NCI-H345 treated with DMSO at 0.1 percent for 48 hours (cell line): ENCODE data around the gene PCBP1.
"Not testable (repeated sequence)": the region's sequence is repeated elsewhere in the genome, so short reads cannot be mapped to it uniquely, and the experiment has no call there.

Experiments used
- DNase-seq: peaks from one replicate; lab custom pipeline; 2025; ENCODE audit not compliant: unreplicated experiment; lab: John Stamatoyannopoulos, UW

The PCBP1 gene

DNA sequence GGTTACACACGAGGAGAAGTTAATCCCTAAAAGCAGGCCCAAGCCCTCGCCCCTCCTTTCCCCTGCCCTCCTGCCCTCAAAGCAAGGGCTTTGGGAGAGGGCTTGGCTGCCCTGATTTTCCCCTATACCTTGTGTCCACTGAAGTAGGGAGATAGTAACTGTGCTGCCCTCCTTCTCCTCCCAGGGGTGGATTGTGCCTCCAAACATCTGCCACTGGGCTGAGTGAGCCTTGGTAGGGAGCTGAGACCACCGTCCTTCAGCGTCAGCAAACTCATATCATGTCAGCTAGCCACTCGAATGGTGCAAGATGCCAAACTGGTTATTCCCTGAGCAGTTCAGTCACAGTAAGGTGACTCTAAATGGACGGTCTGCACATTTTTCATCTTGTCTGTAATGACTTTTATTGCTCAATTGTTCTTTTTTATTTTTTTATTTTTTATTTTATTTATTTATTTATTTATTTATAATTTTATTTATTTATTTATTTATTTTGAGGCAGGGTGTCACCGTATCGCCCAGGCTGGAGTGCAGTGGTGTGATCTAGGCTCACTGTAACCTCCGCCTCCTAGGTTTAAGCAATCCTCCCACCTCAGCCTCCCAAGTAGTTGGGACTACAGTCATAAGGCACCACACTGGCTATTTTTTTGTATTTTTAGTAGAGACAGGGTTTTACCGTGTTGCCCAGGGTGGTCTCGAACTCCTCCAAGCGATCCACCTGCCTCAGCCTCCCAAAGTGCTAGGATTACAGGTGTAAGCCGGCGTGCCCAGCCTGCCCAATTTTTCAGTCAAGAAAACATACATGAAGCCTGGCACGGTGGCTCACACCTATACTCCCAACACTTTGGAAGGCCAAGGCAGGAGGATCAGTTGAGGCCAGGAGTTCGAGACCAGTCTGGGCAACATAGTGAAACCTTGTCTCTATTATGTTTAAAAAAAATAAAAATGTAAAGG is 8.7 kb downstream of the PCBP1 start:
- DNase-seq = no peak

DNA sequence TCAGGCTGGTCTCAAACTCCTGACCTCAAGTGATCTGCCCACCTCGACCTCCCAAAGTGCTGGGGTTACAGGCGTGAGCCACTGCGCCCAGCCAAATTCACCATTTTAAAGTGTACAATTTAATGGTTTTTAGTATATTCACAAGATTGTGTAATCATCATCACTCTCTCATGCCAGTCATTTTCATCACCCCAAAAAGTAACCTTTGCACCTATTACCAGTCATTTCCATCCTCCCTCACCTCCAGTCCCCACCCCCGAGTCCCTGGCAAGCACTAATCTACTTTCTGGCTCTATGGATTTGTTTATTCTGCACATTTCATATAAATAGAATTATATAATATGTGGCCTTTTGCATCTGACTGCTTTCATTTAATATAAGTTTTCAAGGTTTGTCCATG is 10.8 kb downstream of the PCBP1 start:
- DNase-seq = no peak

DNA sequence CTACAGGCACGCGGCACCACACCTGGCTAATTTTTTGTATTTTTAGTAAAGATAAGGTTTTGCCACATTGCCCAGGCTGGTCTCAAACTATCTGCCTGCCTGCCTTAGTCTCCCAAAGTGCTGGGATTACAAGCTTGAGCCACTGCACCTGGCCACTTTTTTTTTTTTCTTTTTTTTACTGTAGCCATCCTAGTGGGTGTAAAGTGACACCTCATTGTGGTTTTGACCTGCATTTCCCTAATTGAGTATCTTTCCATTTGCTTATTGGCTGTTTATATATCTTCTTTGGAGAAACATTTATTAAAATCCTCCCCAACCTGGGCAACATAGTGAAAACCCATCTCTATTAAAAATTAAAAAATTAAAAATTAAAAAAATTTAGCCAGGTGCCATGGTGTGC is 12.0 kb downstream of the PCBP1 start:
- DNase-seq = no peak

DNA sequence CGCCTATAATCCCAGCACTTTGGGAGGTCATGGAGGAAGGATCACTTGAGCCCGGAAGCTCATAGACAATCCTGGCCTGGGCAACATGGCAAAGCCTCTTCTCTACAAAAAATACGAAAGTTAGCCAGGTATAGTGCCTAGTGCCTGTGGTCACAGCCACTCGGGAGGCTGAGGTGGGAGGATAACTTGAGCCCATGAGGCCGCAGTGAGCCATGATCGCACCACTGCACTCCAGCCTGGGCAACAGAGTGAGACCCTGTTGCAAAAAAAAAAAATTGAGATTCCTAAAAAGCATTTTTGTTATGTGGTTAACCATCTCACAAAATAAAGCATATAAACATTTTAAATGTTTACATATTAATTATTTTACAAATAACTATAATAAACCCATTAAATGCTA is 13.9 kb downstream of the PCBP1 start:
- no peak for DNase-seq

DNA sequence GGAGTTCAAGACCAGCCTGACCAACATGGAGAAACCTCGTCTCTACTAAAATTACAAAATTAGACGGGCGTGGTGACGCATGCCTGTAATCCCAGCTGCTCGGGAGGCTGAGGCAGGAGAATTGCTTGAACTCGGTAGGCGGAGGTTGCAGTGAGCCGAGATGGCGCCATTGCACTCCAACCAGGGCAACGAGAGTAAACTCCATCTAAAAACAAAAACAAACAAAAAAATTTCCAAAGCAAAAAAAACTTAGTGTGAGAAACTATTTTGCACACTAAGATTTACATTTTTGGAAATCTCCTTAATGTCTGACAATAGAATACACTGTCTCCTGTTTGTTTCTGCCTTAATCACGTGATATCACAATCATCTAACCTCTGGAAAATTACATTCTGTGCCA is 14.4 kb downstream of the PCBP1 start:
- not testable (repeated sequence) for DNase-seq

DNA sequence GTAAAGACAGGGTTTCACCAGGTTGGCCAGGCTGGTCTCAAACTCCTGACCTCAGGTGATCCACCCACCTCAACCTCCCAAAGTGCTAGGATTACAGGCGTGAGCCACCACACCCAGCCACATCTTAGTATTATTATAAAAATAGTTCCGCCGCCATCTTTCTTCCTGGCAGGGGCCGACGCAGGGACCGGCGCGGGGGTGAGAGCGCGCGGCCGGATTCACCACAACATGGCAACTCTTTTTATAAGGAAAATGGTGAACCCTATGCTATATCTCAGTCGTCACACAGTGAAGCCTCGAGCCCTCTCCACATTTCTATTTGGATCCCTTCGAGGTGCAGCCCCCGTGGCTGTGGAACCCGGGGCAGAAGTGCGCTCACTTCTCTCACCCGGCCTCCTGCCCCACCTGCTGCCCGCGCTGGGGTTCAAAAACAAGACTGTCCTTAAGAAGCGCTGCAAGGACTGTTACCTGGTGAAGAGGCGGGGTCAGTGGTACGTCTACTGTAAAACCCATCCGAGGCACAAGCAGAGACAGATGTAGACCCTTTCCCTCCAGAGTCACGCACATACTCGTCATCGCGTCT is 15.1 kb downstream of the PCBP1 start:
- not testable (repeated sequence) for DNase-seq

DNA sequence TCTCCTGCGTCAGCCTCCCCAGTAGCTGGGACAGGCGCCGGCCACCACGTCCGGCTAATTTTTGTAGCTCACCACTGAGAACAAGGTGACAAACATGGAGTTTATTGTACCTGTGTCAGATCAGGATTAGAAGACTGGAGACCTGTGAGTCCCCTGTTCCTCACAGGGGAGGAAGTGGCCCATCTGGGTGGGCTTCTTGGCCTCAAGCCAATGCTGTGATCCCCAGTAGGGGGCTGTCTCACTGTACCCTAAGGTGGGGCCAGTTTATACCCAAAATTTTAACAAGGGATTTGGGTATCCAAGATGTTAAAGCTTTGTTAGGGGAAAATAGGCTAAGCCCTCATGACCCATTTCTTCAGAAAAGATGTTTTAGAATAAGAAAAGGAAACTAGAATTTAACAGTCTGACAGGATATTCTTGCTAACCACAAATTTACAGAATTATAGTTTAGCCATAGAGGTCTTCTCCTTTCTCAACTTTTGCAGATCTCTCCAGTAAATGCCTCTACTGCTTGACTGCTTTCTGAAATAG is 16.3 kb downstream of the PCBP1 start:
- DNase-seq = no peak

DNA sequence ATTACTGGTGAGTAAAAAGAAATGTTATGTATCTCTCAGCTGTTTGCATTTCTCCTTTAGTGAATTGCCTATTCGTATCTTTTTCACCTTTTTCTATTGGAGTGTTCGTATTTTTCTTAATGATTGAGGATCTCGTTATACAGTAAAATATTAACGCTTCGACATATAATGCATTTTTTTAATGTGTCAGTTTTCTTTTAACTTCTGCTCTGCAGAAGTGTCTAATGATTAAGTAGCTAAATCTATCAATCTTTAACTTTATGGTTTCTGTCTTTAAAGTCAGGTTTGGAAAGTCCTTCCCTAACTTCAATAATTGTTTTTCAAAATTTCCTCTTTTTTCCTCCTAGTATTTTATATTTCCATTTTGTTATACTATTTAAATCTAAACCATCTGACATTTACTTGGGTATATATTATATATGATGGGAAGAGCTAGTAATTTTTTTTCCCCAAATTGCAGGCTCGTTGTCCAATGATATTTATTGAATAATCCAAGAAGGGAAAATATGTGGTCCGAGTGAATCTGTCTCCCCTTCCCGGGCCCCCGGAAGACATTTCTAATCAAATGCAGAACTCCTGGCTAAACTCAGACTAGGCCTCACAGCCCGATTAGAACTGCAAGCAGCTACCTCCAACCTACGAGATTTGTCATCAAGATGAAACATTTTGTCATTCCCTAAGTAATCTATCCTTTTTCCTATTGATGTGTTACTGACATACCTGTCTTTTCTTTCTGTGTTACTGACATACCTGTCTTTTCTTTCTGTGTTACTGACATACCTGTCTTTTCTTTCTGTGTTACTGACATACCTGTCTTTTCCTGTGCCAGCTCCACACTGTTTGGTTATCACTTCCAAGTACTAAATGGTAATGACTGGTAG is 17.2 kb downstream of the PCBP1 start:
- DNase-seq = no peak

DNA sequence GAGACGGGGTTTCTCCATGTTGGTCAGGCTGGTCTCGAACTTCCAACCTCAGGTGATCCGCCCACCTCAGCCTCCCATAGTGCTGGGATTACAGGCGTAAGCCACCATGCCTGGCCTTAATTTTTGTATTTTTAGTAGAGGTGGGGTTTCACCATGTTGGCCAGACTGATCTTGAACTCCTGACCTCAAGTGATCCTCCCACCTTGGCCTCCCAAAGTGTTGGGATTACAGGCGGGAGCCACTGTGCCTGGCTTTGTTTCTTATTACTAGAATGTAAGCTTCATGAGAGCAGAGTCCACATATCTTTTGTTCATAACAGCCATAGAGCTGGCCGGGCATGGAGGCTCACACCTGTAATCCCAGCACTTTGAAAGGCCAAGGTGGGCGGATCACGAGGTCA is 18.9 kb downstream of the PCBP1 start:
- DNase-seq = not testable (repeated sequence)

DNA sequence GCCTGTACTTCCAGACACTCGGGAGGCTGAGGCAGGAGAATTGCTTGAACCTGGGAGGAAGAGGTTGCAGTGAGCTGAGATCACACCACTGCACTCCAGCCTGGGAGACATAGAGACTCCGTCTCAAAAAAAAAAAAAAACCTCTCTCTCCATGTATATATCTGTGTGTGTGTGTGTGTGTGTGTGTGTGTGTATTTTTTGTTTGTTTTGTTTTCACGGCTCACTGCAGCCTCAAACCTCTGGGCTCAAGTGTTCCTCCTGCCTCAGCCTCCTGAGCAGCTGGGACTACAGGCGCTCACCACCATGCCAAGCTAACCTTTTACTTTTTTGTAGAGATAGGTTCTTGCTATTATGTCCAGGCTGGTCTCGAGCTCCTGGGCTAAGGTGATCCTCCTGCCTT is 23.1 kb downstream of the PCBP1 start:
- DNase-seq = not testable (repeated sequence)

DNA sequence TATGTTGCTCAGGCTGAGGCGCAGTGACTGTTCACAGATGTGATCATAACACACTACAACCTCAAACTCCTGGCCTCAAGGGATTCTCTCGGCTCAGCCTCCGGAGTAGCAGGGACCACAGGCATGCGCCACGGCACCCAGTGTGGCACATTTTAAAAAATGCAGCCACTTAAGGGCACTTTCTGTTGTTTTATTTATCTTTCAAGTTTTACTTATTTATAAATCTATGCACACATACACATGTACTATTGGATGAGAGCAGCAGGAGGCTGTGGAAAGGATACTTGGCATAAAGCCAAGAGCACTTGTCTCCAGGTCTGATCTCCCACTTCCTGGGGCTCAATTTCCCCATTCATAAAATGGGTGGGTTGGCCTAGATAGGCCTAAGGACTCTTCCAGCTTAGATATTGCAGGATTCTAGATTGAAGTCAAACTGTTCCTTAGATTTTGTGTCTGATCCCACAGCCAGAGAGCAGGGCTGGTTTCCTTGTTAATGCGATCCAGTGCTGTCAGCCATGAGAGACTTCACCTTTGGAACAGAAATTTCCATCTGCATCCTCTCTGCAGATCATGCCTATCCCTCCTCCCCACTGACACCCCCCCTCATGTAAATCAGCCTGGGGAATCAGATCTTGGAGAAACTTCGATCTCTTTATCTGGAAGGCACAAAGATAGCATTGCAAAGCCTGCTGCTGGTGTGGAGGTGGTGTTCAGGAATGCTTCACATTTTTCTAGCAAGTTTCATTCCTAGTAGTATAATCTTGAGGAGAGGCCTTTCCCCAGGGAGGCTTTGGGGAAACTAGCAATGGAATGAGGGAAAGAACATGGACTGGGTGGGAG is 24.7 kb downstream of the PCBP1 start:
- DNase-seq = peak; percentile 9

DNA sequence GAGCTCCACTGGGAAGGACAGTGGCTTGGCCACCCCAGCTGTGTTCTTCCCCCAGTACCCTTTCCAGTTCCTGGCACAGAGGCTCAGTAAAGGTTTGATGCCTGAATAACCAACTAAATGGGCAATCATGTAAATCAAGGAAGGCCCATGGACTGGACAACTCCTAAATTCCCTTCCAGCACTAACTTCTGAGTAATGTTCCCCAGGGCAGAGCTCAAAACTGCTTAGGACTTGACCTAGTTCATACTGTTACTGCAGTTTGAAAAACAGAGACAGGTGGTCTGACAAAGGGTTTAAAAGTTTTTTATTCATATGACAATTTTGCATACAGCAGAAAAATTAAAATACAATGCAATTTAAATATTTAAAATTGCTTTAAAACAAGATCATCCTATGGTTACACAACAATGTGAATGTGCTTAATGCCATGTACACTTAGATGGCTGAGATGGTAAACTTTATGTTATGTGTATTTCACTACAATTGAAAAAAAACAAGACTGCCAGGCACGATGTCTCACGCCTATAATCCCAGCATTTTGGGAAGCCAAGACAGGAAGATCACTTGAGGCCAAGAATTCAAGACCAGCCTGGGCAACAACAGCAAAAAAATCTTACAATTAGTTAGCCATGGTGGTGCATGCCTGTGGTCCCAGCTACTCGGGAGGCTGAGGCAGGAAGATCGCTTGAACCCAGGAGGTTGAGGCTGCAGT is 26.2 kb downstream of the PCBP1 start:
- no peak for DNase-seq

DNA sequence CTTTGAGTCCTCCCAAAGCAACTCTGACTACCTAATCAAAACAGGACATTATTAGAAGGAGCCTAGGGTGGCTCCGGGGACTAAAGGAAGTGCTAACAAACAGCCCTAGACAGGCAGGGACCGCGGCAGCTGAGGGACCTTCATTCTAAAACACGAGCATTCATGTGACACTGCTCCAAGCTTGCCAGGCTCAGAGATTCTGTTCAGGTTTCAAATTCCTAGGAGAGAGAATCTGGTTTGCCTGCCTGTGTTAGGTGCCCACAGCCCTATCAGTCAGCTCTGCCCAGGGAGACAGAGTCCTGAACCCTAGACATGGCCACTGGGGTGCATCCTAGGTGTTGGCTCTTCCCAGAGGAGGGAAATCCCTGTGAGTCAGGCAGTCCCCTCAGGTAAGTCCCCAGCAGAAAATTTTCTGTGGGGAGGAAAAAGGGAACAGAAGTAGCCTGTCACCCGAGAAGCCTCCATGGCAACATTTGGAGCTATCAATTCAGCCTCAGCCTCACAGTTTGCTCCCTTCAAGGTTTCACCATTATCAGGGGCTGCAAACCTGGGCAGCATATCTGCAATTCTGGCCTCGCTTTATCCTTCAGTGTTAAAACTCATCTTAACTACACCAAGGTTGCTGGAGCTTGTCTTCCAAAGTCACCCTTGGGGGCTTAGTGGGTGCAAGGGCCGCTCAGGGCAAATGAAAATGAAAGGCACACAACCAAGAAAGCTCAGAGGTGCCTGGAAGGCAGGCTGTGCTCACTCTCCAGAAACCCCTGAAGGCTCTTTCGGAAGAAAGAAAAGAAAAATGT is 28.6 kb downstream of the PCBP1 start:
- no peak for DNase-seq

DNA sequence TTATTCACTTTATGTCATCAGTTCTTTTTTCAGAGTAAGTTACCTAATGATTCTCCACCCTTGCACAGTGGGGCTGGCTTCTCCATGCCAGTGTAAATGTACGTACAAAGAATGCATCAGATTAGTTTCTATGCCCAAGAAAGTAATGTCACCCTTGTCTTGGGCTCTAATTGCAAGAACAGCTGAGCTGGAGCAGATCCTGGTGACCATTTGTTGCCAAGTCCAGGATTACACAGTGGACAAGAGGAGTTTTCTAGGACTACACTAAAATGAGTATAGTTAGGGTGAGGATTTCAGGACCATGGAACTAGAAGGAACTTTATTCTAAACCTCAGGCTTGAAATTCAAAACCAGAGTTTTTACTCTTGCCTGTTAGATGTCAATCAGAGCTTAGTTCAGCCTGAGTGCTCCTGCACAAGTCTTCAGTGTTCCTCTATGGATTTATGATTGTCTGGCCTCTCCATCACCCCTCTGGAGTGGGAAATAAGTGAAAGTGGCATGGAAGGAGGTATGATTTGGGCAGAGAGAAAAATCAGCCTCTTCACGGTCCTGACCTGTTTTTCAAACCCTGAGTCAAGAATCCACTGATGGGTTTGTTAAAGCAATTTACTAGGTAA is 29.8 kb downstream of the PCBP1 start:
- no peak for DNase-seq

DNA sequence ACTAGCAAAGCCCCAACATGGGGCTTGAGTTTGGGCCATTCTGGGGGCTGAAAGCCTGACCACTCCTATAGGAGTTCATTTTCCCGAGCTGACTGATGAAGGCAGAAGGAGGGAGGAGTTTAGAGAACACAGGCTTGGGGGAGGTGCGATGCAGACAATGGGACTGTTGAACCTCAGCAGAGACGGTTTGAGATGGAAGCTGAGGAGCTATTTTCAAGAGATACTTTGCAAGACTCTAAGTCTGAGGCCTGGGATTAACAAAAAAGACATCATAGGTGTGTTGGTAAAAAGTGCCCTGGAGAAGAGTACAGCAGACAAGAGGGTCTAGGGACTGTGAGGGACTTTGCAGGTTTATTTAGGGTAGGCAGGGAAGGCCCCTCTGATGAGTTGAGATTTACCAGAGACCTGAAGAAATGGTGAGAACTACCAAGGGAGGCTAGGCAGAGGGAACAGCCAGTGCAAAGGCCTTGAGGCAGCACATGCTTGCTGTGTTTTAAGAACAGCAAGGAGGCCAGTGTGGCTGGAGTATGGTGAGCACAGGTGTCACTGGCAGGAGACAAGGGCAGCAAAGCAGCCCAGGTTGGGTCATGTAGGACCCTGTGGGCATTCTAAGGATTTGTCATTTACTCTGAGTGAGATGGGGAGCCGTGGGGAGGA is 31.6 kb downstream of the PCBP1 start:
- DNase-seq = no peak

DNA sequence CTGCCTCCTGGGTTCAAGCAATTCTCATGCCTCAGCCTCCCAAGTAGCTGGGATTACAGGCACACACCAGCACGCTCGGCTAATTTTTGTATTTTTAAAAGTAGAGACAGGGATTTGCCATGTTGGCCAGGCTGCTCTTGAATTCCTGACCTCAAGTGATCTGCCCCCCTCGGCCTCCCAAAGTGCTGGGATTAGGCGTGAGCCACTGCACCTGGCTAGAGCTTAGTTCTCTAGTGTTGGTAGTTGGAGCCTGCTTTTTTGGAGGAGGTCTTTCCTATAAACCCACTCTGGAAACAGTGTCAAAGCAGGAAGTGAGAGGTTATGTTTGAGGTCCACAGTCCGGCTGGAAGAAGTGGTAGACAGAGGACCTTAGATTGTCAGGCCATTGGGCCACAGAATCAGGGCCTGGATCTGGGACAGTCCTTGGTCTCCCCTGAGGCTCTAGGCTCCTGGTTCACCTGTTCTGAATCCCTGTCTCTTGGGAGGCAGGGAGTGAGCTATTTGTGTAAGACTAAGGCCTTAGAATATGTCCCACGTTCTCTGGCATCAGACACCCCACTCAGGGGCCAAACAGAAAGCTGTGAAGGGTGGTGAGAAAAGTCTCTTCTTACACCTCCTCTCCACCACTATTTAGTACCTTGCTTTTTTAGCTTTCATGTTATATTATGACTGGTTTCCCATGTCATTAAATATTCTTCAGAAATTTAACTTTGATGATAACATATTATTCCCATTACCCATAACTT is 34.5 kb downstream of the PCBP1 start:
- no peak for DNase-seq

DNA sequence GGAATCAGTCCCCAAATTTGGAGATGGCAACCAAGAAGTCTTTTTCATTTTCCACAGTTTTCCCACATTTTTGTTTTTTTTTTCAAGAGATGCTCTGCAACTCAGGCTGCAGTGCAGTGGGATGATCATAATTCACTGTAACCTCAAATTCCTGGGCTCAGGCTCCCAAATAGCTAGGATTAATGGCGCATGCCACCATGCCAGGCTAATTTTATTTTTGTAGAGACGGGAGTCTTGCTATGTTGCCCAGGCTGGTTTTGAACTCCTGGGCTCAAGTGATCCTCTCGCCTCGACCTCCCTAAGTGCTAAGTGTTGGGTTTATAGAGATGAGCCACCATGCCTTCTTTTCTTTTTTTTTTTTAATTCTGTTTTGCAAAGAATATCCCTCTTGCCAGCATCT is 35.2 kb downstream of the PCBP1 start:
- DNase-seq = no peak
